ENCODE results near the gene UGT1A1.

DNA sequence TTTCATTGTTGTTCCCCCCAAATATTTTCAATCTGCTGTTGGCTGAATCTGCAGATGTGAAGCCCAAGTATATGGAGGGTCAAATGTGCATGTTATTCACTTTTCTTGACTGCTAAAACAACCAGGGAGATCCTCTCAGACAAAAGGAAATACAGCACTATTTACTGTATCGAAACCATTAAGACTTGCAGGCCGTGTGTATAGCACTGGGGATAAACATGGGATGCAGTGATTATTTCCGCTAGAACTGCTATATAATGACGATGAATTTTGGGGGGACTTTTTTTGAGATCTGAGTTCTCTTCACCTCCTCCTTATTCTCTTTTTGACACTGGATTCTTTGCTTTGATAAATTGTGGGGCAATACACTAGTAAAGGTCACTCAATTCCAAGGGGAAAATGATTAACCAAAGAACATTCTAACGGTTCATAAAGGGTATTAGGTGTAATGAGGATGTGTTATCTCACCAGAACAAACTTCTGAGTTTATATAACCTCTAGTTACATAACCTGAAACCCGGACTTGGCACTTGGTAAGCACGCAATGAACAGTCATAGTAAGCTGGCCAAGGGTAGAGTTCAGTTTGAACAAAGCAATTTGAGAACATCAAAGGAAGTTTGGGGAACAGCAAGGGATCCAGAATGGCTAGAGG lies 3.5 kb upstream of the UGT1A1 start:
- TF ChIP-seq, protein P1, sequence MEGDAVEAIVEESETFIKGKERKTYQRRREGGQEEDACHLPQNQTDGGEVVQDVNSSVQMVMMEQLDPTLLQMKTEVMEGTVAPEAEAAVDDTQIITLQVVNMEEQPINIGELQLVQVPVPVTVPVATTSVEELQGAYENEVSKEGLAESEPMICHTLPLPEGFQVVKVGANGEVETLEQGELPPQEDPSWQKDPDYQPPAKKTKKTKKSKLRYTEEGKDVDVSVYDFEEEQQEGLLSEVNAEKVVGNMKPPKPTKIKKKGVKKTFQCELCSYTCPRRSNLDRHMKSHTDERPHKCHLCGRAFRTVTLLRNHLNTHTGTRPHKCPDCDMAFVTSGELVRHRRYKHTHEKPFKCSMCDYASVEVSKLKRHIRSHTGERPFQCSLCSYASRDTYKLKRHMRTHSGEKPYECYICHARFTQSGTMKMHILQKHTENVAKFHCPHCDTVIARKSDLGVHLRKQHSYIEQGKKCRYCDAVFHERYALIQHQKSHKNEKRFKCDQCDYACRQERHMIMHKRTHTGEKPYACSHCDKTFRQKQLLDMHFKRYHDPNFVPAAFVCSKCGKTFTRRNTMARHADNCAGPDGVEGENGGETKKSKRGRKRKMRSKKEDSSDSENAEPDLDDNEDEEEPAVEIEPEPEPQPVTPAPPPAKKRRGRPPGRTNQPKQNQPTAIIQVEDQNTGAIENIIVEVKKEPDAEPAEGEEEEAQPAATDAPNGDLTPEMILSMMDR (IDR thresholded peaks at IDR 0.05): no peak
- TF ChIP-seq POLR2A (IDR thresholded peaks at IDR 0.05) (no peak), POLR2AphosphoS5 (IDR thresholded peaks at IDR 0.05) (no peak), EP300 (IDR thresholded peaks at IDR 0.05) (no peak)

Measured in gastroesophageal sphincter (tissue), 3 donors.